ENCODE measurements around the gene ZDHHC14.

- TF ChIP-seq CTCF (IDR thresholded peaks at IDR 0.05) (no peak), ZFX (IDR thresholded peaks at IDR 0.05; ENCODE audit: borderline replicate concordance) (no peak)
Measured at GRCh38 chr6:157406661-157407060, 25.7 kb downstream of the ZDHHC14 start.

Measured in 22Rv1 (cell line).